ENCODE measurements around the gene TPD52L2.

Gene TPD52L2

DNA sequence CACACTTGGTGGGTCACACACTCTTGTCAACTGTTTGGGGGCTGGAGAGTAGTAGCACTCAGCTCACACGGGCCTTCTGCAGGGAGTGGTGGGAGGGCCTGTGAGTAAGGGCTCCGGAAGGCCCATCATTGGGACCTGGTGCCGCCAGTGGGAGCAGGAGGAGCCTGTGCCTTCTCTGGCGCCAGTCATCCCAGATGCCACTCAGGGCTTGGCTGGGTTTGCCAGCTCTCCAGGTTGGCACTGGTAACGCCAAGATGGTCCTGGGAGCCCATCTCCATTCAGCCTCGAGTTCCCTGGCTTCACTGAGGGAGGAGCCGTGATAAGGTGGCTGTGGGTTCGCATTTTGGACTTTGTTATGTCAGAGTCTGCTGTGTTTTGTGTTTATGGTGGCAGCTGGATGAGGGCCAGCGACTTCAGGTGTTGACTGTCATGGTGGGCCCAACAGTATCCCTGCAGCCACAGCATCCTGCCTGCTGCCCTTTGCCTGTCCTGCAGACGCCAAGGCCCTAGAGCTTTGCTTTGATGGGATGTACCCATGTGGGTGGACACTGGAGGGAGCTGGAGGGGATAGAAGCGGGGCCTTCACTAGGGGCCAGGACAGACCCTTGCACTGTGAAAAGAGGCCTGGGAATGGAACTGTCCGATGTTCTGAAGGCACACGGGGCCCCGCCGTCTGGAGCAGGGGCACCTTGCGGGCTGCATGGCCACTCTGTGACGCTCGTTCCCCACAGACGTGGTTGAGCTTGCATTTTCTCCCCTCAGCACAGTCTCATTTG lies 16.6 kb downstream of the TPD52L2 start:
- FAIRE-seq, result no peak

GRCh38 chr20:63882257-63883200 lies 17.5 kb downstream of the TPD52L2 start:
- FAIRE-seq, result no peak

DNA sequence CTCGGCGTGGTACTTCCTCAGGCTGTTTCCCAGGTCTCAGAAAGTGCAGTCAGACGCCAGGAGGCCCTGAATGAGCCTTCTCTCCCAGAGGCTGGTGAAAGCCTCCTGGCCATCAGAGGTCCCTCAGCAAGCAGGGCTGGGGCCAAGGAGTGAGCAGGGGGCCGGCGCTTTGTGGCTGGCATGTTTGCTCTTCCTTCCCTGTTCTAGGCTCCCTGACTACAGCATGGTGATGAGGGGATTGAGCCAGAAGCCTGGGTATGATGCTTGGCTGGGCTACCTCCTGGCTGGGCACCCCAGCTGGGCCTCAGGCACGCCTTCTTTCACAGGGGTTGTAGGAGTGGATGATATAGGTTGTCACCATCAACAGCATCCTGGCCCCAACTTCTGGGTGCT lies 18.1 kb downstream of the TPD52L2 start:
- no peak for FAIRE-seq

GRCh38 chr20:63884506-63885263 lies 19.6 kb downstream of the TPD52L2 start:
- FAIRE-seq, result no peak

DNA sequence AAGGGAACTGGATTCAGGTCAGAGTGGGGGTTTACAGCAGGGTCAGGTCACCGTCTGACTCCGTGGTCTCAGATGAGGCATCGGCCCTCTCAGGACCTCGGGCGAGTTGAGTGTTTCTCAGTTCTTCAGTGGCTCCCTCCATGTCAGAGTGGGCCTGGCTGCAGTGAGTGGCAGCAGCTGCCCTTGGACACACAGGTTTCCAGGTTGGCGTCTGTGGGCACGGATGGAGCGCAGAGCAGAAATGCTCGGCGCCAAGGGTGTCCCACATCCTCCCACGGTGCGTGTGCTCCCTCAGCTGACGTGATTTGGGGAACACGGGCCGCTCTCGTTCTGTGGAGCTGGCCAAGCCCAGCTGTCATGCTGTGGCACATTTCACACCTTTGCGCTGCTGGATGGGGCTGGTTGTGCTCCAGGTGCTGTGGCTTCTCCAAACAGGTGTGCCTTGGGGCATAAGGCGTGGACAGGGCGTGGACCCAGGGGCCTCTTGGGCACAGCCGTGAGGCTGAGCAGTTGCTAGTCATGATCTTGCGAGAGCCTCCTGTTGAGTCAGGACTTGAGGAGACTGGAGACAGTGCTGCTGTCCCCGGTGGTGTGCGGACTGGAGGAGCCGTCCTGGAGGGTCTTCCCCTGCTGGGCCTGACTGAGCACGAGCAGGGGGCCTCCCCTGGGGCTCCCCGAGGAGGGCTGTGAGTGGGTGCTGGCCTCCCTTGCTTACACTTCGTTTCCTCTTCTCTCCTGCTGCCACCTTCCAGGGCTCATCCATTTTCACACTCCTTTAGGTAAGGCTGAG lies 20.4 kb downstream of the TPD52L2 start:
- FAIRE-seq, result no peak

- FAIRE-seq, result no peak
These were observed 21.0 kb downstream of the TPD52L2 start for GRCh38 chr20:63886054-63886419.

DNA sequence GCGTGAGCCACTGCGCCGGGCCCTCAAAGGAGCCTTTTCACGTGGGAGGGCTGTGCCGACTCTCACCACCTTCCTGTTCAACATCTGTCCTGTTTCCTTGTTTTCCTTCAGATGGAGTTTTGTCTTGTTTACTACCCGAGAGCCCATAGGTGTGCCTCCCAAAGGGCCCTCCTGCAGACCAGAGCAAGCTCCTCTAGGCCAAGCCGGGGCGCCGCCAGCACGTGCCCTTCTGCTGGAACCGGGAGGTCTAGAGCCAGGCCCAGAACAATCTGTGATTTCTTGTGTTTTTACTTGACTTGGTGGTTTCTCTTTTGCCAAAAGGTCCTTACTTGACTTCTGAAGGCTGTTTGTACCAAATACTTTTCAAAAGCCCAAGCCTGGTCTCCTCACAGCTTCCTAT lies 21.9 kb downstream of the TPD52L2 start:
- FAIRE-seq, result no peak

DNA sequence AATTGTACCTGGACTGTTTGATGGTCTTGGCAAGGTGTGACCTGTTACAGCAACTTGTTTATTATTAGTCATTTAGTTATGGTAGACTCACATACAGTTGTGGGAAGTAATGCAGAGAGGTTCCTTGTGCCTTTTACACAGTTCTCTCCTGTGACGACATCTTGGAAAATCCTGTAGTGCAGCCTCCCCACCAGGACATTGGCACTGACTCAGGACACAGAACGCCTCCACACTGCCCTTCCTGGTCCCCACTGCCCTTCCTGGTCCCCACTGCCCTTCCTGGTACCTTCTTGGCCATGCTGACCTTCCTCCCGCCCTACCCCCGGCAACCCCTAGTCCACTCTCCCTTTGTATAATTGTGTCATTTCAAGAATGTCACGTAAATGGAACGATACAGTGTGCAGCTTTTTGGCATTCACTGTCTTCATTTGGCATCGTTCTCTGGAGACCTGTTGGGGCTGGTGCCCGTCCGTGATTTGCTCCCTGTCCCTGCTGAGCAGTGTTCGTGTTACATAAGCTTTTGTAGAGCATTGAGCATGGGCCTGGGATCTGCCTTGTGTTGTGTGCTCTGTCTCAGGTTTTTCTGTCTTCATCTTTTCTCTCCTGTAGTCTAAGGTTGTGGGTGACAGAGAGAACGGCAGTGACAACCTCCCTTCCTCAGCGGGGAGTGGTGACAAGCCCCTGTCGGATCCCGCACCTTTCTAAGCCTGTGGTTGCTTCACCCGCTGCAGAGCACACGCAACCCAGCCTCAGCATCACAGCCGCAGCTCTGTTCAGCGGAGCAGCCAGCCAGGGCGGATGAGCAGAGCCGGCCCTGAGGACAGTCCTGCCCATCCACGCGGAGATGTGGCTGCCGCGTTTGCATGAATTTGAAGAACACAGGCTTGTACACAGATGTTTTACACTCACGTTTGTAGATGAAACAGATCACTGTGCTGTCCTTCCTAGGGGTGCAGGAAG lies 24.5 kb downstream of the TPD52L2 start:
- FAIRE-seq, result no peak

GRCh38 chr20:63890201-63890576 lies 25.1 kb downstream of the TPD52L2 start:
- FAIRE-seq, result no peak

- no peak for FAIRE-seq
These were observed 25.5 kb downstream of the TPD52L2 start for GRCh38 chr20:63890616-63891015.

GRCh38 chr20:63891061-63892002 lies 26.3 kb downstream of the TPD52L2 start:
- FAIRE-seq, result no peak

GRCh38 chr20:63892402-63892801 lies 27.3 kb downstream of the TPD52L2 start:
- FAIRE-seq, result no peak

- no peak for FAIRE-seq
These were observed 28.9 kb downstream of the TPD52L2 start for GRCh38 chr20:63893999-63894357.

- FAIRE-seq, result no peak
These were observed 29.5 kb downstream of the TPD52L2 start, which contains the start of gene DNAJC5 for GRCh38 chr20:63894358-63895201. DNAJC5 (plus strand) TSS chr20:63895126; CDS start chr20:63928346, 33,220 bp downstream.

DNA sequence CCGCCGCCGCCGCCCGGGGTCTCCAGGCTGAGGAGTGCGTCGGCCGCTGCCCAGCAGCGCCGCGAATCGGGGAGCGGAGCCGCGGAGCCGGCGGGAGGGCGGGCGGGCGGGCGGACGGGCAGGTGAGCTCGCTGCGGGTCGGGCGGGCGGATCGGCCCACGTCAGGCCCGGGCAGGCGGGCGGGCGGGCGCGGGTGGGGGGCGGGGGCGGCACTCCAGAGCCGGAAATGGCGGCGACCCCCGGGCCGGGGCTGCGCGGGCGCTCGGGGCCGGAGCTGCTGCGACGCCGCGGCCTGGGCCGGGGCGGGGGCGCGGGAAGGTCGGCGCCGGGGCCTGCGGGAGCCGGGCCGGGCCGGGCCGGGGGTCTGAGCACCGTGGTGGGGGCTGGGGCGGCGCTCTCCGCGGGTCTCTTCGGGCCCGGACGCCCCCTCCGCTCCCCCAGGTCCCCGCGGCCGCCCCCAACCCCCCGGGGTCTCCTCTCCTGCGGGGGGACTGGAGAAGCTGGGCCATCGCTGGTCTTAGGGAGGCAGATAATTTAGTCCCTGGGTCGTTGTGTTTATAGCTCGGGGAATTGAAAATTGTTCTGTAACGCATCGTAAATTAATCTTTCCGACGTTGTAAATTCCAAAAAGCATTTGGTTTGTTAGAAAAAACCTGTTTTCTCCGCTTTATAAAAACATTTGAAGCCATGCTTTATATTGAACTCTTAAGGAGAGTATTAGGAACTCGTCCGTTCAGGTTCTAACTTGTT lies 30.3 kb downstream of the TPD52L2 start:
- FAIRE-seq, result no peak

DNA sequence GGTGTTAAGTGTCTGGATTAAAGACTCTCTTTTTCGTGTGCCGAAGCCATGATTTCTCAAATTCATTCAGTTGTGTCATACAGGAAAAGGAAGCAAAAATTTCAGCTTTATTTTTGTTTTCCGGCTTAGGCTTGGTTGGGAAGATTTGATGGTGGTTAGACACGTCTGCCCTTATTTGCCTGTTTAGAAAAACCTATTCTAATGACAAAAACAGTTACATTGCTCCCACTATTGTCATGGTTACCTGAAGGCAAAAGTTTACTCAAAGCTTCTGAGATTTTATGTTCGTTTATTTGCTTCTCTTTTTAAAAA lies 30.8 kb downstream of the TPD52L2 start:
- no peak for FAIRE-seq

DNA sequence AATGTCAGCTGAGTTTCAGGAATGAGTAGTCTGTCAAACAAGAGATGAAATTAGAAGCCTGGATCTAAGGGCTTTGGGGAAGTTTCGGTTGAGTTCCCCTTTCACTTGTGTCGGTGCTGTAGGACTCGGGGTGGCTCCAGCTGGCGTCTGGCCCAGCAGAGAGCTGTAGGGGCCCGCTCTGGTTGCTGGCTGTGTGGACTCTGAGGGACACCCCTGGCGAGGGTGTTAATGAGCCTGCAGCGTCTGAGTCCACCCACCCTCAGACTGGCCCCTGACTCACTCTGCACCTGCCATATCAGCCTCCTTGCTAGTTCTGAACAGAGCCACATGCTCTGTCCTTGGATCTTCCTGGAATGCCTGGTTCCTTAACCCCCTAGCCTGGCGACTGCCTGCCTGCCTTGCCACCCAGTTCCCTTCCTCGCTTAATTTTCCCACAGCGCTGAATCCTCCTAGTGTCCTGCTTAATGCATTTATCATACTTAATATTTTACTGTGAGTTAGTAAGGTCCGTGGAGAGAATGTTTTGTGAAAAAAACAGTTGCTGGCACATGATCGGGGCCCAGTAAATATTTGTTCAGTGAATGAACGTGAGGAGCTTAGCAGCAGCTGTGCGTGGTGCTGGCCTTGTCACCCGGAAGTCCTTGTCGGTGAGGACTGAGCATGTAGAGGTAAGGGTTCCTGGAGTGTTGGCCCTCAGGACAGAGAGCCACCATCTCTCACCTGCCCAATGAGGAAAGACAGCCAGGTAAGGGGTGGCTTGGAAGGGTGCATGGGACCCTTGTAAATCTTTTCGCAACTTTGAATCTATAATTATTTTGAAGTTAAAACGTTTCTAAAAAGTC lies 31.4 kb downstream of the TPD52L2 start:
- no peak for FAIRE-seq
